Ramos (cell line): ENCODE data around the gene ITPK1.
"Not testable (repeated sequence)": the region's sequence is repeated elsewhere in the genome, so short reads cannot be mapped to it uniquely, and the experiment has no call there.

Experiments
- in situ Hi-C: fragments of 300-500 bp; cut with MboI; formaldehyde crosslinking; loops from one replicate; pipeline ENCODE4 v1.14.3; 2022; ENCODE audit warnings: low sequenced_read_pairs; ENCODE audit not compliant: unreplicated experiment

ITPK1 gene

DNA sequence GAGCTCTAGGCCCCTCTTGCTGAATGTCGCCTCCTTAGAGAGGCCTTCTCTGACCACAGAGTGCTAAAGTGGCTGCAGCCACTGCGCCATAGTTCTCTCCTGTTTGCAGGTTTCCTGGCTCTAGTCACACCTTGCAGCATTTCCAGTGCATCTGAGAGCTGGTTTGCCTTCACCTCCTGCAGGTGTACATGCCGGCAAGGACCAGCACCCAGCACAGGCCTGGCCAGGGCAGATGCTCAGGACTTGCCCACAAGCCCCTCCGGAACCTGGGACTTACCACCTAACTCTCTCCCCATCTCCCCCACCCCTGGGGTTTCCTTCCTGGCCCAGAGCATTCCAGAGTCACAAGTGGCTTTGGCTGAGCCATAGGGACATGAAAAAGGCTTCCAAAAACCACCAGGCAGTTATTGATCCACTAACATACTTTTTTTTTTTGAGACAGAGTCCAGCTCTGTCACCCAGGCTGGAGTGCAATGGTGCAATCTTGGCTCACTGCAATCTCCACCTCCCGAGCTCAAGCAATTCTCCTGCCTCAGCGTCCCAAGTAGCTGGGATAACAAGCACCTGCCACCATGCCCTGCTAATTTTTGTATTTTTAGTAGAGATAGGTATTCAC lies 9.1 kb downstream of the ITPK1 start:
- in situ Hi-C loops, result no loop called here

DNA sequence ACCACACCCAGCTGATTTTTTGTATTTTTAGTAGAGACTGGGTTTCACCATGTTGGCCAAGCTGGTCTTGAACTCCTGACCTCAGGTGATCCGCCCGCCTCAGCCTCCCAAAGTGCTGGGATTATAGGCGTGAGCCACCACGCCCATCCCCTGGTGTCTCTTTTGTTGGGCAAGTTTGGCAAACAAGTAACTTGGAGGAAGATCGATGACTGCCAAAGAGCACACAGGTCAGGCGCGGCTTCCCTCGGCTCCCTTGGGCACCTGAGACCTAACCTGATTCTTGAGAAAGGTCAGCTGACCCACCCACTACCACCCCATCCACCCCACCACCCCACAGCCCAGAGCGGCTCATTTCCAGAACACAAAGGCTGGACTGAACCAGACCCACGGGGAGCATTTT lies 9.9 kb downstream of the ITPK1 start:
- in situ Hi-C loops, result not testable (repeated sequence)

DNA sequence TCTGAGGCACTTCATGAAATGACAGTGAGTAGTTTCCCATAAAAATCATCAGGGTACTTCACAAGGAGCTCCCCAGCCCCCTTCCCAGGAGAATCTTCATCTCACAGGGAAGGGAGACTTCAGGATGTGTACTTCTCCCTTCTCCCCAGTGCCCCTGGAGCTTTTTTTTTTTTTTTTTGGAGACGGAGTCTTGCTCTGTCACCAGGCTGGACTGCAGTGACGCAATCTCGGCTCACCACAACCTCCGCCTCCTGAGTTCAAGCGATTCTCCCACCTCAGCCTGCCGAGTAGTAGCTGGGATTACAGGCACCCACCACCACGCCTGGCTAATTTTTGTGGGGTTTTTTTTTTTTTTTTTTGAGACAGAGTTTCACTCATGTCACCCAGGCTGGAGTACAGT lies 10.4 kb downstream of the ITPK1 start:
- in situ Hi-C loops, result no loop called here

DNA sequence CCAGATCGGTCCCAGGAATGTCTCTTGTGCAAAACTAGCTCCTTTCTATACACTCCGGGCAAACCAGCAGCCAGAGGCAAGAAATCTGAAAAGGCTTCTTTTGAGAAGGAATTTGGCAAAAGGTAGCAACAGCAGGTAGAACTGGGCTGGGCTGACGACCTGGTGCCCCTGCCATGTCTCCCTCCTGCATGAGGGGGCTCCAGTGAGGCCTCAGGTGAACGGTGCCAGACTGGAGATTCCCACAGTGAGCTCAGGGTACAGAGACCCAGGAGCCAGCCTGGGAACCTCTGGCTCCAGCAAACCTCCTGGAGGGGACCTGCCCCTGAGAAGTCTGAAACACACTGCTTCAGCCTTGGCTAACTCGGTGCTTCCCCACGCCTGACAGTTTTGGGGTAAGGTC lies 10.8 kb downstream of the ITPK1 start:
- in situ Hi-C loops, result no loop called here

DNA sequence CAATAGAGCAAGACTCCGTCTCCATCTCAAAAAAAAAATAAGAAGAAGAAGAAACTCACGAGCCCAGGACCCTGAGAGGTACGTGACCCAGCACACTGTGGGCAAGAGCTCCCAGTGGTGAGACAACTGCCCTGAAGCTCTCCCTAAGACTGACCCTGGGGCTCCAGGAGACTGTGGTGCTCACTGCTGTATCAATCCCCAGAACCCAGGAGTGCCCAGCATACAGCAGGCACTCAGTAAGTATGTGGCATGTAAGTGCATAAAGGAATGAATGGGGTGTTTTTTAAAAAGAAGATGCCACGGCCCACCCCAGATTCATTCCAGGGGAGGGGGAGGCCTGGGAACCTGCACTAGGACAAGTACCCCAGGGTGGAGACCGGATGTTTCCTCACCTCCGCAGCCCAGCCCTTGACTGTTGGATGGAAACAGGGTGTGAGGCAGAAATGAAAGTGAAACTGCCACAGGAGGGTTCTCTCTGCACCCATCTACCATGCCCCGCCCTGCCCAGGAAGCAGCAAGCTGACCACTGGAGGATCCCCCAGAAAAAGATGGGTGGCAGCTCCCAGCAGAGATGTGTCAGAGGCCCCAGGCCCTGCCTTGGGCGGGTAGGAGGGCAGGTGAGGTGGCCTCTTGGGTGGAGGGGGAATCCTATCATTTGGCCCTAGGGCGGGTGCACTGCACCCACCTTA lies 12.2 kb downstream of the ITPK1 start:
- in situ Hi-C loops, result no loop called here

DNA sequence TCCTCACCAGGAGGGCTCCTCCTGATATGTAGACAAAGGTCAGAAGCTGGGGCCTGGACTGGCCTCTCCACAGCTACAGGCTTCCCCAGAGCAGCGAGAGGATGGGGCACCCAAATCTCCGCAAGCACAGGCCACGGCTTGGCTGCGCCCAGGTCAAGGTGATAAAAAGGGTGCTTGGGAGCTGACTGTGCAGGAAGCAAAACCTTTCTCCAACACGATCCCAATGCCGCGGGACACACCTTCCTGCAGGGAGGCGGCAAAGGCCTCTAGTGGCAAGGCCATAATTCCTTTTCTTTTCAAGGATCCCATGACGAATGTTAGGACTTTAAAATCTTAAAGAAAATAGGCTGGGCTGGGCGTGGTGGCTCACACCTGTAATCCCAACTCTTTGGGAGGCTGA lies 13.6 kb downstream of the ITPK1 start:
- in situ Hi-C loops, result no loop called here

DNA sequence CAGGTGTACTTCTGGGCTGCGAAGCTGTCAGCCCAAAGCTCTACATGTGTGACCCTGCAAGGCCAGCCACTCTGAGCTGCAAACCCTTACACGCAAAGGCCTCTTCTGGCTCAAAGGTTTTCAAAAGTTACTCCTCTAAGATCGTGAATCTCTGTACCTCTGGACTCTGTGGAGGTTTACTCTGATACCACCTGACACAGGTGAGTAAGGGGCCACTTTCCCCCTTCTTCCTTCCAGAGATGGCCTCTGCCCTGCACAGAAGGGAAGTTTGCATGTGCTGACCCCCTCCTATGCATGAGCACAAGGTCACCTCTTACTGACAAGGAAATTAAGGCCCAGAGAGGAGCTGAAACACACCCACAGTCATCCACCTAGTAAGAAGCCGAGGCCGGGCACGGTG lies 14.5 kb downstream of the ITPK1 start:
- in situ Hi-C loops, result no loop called here

DNA sequence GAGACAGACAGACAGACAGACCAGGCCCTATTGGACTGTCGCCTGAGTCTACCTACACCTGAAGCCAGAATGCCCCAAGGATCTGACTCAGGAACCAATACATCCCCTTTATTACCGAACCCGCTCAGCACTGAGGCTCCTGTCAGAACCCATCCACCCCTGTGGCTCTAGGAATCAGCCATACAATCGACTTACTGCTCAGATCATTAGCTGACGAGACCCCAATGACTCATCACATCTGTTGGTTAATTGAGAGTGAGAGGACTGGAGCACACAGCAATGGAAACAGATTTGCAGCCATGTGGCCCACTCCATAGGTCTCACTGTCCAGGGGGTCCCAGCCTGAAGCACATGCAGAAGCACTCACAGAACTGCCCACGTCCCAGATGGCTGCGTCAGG lies 15.2 kb downstream of the ITPK1 start:
- in situ Hi-C loops, result no loop called here

DNA sequence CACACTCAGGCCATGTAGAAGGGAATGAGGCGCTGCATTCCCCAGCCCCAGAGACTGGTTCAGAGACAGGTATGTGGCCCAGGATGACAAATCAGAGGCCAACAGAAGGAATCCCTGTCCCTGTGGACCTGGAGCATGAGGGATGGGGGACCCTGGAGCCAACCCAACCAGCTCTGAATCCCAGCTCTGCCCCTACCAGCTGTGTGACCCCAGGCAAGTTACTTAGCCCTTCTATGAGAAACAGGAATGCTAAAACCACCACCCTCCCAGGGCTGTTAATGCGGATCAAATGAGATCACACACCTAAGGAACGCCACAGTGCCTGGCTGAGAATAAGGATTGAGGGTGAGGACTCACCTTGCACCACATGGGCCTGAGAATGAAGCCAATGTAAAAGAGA lies 15.6 kb downstream of the ITPK1 start:
- in situ Hi-C loops, result no loop called here

DNA sequence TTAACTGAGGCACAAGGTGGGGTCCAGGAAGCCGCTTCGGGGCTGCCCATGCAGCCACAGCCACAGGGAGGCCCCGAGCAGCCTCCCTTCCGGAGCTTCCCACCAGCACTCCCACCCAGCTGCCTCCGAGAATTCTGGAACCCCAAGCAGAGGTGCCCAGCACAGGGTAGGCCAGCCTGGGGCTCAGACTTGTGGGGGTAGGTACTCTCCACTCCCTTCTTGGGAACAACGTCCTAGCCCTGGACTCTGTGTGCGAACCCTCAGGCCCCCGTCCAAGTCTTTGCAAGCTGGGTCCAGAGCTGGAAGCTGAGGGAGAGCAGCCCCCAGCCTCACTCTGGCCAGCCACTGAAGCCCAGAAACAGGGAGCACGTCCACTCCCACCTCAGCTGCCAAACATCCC lies 16.1 kb downstream of the ITPK1 start:
- in situ Hi-C loops, result no loop called here

DNA sequence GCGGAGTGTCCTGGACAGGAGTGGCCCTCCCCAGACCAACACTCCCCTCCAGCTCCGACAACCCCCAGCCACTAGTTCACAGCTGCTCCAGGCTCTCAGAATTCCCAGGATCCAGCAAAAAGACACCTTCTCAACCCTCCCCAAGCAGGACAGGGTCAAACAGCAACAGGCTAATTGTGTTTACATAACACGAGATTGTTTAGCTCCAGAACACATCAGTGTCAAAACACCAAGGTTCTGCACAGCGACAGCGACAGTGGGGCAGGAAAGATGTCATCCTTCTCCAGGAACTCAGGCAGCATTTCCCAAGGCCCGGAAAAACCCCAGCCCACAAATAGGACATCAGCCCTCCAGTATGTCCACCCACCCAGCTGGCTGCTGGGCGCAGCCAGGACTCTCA lies 16.5 kb downstream of the ITPK1 start:
- in situ Hi-C loops, result no loop called here

DNA sequence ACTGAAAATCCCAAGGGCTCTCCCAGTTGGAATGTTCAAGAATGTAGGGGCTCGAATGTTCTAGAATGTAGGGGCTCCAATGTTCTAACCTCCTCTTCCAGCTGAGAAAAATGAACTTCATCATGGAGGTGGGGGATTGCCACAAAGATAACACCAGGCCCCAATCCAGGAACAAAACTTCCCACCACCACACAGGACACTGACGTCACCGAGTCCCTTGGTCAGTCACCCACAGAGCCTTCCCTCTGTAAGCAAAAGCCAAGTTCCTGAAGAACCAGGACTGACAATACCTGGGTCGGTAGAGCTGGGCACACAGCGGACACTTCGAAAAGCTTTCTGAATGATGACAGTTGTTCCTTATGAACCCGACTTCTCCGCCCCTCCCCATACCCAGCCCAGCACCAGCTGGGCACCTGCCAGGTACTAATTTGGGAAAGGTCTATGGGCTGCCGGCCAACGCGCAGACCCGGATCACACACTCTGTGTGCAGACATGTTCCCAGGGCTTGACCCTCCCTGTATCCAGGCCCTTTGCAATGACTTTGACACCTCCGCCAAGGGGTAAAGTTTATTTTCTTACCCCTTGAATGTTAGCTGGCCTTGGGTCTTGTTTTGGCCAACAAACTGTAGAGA lies 18.9 kb downstream of the ITPK1 start:
- in situ Hi-C loops, result no loop called here

DNA sequence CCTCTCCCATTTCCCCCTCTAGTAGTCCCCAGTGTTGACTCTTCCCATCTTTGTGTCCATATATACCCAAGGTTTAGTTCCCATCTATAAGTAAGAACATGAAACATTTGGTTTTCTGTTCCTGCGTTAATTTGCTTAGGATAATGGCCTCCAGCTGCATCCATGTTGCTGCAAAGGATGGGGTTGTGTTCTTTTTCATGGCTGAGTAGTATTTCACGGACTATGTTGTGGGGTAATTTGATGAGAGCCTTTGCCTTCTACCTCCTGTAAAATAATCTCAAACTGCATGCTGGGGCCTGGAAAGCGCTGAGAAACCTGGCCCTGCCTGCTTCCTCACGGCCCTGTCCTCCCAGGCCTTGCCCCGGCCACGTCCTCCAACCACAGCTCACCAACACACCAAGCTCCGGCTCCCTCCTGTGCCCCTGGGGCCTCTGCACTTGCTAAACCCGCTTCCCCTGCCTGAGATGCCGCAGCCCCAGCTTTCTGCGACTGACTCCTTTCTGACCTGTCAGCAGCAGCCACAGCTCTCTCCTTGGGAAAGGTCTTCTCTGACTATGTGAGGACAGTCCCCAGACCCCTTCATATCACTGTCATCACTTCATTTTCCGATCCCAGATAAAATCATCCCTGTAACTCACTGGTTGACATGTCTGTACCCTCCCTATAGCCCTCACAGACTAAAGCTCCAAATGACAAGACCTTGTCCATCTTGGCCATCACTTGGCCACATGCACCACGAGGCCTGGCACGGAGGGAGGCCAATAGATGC lies 19.8 kb downstream of the ITPK1 start:
- in situ Hi-C loops, result no loop called here

DNA sequence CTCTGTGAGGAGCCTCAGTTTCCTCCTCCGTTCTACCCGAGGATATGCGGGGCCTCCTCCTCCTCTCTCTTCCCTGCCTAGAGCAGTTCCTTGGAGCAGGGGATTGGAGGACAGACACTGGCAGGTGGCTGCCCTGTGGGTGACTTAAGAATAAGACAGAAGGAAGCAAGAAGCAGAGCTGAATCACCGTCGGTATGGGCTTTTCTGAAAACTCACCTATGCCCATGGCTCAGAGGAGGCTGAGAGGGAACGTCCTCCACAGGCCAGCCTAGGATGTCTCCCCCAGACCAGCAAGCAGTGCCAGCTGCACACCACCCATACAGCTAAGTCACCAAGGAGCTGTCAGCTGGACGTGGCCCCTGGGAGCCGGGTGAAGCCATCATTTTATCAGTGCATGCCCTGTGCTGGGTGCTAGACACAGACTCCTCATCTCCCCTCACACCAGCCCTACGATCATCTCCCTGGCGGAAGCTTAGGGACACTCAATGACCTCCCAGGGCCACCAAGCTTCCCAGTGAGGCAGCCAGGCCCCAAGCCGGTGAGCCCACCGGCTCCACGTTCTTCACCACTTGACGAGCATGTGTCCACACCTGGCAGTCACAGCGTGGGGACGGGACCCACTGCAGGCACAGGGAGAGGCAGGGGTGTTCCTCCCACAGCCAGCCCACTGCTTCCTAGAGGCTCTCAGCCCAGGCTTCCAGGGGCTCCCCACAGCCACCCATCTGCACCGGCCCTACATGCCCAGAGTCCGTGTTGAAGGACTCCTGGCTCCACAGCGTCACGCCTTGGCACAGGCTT lies 21.4 kb downstream of the ITPK1 start:
- in situ Hi-C loops, result no loop called here

DNA sequence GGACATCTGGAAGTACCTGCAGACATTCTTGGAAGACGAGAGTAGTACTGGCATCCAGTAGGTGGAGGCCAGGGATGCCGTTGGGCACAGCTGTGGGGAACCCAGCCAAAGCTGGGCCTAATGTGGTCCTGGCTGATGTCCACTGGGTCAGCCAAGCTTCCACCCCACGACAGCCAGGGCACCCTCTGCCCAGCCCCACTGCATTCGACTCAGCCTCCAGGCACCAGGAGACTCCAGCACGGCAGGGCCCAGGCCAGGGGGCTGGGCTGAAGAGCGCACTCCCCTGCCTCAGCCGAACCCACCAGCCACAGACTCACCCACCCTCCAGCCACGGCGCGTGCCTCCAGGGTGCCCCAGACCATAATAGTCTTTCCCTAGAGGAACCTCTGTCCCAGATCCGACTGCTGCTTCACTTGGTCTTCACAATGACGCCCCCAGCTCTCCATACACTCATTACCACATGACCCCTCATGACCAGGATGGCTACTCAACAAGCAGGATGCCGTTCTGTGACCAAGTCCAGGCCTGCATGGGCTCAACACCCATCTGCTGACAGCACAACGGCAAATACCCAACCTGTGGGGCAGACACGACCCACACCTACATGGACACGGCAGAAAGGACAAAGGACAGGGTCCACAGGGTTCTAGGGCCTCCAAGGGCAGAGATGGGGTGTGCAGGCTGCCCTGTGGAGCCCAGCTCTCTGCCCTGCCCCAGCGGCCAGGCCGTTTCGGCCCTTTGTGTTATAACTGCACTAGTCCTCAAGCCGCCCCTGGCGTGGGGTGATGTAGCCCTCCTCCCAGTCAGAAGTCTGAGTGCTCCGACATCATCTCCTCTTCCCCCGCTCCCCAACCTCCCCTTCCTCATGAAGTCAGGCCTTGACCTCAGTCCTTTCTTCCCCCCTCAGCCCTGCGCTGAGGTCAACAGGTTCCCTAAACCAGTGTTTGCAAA lies 22.8 kb downstream of the ITPK1 start:
- in situ Hi-C loops, result no loop called here

DNA sequence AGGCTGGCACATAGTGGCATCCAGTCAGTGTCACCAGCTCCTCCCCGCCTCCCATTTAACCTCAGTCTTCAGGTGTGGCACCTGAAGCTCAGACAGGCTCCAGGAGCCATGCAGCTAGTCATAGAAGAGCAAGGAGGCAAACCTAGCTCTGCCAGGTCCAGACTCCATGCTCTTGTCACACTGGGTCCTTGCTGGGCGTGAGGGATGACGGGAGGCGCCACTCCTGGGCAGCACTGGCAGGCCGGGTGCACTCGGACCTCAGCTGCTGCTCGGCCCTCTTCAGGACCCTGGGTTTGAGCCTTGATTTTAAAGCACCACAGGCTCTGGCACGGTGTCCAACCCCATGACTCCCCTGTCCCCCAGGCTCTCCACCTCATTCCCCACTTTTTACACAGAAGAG lies 24.1 kb downstream of the ITPK1 start:
- in situ Hi-C loops, result no loop called here

DNA sequence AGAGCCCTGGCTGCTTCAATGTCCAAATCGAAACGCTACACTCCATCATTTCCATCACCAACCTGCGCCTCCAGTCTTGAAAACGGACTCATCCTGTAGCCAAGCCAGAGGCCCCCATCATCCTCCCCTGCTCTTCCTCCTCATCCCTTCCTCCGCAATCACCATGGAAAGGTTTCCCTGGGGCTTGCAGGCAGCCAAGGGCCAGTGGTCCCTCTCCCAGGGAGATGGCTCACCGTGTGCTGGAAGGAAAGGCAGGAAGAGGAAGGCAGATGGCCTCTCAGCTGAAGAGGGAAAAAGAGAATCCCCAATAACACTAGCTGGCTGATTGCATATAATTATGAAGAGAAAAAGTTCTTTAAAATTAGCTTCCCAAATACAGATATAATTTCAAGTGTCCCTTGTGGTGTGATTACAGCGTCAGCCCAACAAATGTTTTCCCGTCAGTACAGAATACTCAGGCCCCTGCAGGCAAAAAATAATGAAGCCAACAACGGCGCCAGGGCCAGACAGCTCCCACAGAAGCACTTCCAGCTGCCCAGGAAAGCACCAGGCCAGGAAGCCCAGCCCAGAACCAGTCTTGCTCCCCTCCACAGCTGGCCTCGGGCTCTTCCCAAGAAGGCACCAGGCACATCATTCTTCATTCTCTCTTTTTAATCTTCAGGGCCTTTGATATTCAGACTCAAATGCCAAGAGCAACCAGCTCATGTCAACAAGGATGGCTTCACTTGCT lies 24.7 kb downstream of the ITPK1 start:
- in situ Hi-C loops, result no loop called here

DNA sequence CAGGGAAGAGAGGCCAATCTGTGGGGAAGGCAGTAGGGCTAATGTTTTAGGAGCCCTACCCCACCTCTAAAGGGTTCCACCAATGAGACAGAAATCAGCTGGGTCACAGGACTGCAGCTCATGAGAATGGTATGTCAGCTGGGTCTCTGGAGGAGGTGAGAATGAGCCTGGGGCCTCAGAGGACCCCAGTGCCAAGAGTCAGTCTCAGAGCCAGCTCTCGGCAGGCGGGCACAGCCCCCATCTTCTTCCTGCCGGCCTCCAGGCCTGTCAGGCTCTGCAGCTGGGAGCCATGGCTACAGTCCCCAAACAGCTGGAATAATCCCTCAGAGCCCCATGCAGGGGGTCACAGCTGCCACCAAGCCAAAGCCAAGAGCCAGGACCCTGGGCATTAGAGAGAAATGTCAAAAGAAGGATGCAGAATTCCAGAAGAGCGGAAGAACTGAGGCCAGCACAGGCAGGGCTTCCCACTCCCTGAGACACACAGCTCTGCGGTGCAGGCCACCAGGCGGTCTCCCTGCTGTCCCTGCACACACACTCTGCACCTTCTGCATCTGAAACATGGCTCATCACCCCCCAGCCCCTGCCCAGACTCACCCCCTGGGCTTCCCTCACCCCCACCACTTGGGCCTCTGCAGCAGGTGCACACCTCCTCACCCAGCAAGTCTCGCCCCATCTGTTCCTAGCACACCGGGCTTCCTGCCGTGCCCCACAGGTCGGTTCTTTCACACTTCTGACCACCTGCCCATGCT lies 26.0 kb downstream of the ITPK1 start:
- in situ Hi-C loops, result no loop called here
